Stimulated activated CD4-positive, alpha-beta T cell treated with anti-CD3 and anti-CD28 coated beads, Interleukin-2, amount 100 ng/mL, for 24 hours (primary cell): ENCODE results near the gene GJC1.
"Not testable (repeated sequence)": the region's sequence is repeated elsewhere in the genome, so short reads cannot be mapped to it uniquely, and the experiment has no call there.

Source experiments
- DNase-seq, 2 donors: peaks; one replicate each; pipeline ENCODE4 v3.0.0-alpha.2; 2020

GJC1 gene

DNA sequence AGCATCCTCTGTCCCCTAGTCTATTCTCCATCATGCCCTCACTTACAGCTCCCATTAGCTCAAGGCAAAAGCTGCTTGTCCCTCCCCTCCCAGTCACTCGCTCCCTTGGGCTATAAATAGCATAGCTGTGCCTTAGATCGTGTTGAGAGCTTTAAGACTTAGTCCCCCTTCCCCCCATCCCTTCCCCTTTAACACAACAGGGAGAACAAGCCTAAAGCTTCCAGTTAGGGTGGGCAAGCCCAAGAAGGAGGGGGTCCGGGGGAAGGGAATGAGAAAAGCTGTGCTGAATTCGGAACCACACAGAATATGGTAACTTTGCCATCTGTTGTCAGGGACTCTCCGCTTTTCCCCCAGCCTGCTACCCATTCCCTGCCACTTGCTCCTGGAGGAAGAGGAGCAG lies 12.7 kb upstream of the GJC1 start:
- DNase-seq = no peak

DNA sequence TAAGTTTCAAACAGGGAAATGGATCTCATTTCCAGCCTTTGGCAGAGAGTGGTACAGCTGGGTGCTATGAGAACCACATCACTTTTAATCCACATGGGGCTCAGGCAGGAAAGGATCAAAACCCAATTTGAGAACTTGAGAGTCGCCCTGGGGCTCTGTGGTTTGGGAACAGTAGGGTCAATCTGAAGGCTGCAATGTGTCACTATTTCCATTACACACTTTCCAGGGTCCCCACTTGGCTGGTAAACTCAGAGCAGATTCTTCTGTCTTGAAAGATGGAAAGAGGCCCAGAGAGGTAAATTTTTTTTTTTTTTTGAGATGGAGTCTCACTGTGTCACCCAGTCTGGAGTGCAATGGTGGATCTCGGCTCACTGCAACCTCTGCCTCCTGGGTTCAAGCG lies 10.8 kb upstream of the GJC1 start:
- DNase-seq = no peak

DNA sequence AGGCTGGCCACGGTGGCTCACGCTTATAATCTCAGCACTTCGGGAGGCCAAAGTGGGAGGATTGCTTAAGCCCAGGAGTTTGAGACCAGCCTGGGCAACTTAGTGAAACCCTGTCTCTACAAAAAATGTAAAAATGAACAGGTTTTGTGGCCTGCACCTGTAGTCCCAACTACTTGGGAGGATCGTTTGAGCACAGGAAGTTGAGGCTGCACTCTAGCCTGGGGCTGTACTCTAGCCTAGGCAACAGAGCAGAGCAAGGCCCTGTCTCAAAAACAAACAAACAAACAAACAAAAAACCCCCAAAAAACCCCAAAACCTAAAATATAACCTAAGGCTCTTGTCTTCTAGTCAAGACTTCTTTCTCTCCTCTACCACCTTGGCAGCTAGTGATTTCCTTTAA lies 10.2 kb upstream of the GJC1 start:
- DNase-seq = no peak

DNA sequence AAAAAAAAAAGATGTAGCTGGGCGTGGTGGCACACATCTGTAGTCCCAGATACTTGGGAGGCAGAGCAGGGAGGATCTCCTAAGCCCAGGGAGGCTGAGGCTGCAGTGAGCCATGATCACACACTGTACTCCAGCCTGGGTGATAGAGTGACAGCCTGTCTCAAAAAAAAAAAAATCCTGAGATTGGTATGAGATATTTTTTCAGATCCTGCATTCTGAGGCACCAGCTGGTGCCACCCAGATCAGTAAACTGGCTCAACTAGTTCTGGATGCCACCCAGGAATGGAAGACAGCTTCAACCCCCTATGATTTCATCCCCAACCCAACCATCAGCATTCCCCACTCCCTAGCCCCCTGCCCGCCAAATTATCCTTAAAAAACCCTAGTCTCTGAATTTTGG lies 7.1 kb upstream of the GJC1 start:
- DNase-seq = no peak

DNA sequence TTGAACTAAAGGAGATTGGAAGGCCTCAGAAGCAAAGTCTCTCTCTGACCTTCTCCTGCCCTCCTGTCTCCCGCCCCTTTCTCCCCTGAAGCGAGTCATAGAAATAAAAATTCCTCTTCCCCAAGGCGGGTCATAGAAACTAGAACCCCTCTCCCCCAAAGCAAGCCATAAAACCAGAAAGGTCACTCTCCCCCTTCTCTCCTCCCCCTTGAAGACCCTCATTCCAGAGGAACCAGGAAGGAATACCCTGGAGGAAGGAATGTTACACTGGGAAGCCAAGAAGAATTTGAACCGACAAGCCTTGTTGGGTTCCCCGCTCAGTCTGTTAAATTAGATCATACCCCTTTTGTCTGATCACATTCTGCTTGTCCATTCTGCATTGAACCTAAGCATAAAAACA lies 2.7 kb upstream of the GJC1 start:
- DNase-seq = no peak

DNA sequence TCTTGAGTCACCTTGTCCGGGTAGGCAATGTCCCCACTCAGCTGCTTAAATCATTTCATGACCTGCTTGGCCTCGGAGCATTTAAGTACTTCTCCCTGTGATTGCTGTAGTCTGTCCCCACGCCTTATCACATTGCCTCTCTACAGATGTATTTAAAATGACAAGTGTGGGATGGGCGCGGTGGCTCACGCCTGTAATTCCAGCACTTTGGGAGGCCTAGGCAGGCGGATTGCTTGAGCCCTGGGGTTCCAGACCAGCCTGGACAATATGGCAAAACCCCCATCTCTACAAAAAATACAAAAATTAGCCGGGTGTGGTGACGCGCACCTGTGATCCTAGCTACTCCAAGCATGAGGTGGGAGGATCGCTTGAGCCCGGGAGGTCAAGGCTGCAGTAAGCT lies 1.3 kb upstream of the GJC1 start:
- DNase-seq = no peak

DNA sequence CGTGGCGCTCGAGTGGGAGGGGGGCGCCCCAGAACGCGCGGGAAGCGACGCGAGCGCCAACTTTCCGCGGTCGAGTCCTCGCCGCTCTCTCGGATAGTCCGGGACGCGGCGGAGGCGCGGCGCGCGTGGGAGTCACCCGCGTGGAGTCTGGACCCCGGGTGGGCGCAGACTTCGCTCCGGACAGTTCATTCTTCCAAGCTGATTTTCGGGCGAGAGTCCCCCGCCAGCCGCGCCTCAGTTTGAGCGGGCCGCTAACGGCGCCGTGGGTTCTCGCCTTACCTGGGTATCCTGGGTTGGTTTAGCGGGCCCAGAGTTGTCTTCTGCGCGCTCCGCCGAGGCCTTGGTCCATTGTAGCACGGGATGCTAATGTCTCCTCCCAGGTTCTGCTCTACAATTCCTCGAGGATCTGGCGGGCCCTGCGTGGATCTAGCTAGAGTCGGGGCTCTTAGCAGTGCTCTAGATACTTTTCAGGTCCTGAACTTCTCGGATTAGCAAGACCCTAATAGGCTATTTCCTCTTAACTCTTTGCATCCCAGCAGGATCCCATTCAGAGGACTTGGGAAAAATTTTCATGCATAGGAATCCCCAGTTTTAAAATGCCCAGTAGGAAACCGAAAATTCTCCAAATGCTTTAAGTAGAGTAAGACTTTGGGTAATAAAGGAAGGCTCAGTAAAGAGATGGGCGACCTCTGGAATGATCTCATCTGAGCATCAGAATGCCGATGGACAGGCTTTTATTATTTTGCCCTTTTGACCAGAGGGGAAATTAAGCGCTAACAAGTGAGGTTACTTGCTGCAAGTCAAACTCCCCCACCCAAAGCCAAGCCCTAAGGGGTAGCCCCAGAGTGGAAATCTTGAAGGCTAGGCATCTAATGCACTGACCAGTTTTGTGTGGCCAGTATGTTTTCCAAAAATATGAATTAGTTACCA lies 537 bp upstream of the GJC1 start:
- DNase-seq = peak; percentile 23 to 33

DNA sequence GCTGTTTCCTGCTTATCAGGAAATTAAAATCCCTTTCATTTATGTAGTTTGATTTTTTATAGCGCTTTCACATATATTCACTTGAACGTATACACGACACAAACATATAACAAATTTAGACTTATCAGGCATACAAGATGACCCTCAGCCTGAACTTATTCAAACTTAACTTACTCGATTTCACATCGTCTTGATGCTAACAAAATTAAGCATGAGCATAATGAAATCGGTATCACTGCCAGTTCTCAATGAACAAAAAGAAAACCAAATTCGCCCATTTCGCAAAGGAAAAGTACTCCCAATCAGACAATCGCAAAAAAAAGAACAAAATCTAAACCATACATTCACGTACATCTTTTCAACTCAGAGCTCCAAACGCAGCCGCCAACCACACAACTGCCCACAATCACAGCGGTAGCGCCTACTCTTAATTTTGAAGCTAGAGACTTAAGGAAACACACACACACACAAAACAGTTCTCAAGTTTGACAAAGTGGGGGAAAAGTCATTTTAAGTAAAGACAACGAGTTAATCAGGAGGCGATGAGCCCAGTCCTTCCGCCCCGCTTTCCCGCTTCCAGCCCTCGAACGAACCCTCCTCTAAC lies 1.1 kb downstream of the GJC1 start:
- no peak for DNase-seq

DNA sequence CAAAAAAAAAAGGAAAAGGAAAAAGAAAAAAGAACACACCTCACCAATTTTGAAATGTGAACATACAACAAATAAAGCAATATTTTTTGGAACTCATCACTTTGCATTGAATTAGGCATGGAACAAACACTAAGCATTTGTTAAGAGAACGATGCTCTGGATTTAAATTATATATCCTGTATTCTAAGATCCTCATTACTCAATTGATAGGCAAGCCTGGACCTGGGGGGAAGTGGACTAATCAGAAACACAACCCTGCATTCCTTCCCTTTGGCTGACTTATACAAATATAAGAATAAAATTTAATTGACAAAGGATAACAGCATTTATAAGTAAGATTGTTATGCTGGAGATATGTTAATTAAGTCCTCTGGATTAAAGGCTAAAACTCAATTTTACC lies 2.2 kb downstream of the GJC1 start:
- DNase-seq = no peak

DNA sequence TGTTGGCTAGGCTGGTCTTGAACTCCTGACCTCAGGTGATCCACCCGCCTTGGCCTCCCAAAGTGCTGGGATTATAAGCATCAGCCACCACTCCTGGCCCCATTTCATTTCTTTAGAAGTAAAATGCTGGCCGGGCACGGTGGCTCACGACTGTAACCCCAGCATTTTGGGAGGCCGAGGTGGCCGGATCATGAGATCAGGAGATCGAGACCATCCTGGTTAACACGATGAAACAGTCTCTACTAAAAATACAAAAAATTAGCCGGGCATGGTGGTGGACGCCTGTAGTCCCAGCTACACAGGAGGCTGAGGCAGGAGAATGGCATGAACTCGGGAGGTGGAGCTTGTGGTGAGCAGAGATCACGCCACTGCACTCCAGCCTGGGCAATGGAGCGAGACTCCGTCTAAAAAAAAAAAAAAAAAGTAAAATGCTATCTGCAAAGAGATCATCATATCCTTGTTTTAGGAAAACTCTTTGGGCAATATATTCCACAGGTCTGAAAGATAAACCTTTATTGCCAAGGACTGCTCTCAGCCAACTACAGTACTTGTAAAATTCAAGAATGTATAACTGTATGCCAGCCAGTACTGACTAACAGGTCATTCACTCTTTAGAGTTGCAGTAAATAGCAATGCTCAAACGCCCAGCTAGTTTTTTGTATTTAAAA lies 3.8 kb downstream of the GJC1 start:
- no peak for DNase-seq

DNA sequence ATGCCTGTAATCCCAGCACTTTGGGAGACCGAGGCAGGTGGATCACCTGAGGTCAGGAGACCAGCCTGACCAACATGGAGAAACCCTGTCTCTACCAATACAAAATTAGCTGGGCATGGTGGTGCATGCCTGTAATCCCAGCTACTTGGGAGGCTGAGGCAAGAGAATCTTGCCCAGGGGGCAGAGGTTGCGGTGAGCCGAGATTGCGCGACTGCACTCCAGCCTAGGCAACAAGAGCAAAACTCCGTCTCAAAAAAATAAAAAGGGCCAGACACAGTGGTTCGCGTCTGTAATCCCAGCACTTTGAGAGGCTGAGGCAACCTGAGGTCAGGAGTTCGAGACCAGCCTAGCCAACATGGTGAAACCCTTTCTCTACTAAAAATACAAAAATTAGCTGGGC lies 4.9 kb downstream of the GJC1 start:
- not testable (repeated sequence) for DNase-seq

DNA sequence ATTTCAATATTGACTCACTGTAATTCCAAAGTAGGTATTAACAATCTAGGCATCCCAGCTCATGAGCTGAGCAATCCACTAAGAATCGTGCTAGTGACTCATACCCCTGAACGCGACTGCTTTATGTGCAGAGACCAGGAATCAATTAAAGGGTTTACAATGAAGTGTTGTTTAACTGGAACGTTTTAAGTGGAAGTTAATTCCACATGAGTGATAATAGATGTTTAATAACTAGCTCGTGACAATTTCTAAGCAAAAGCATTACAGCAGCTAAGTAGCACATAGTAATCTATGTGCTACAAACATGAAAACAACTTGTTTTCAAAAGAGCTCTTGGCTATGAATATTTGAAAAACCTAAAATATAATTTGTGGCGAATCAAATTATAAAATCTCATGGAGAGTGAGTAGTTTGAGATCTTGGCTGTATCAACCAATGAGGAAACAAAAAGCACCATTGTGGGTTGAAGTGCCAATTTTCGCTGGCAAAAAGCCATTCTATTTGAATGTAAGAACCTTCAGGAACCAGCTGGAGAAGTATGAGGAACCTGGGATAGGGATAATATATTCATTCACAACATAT lies 9.4 kb downstream of the GJC1 start:
- no peak for DNase-seq

DNA sequence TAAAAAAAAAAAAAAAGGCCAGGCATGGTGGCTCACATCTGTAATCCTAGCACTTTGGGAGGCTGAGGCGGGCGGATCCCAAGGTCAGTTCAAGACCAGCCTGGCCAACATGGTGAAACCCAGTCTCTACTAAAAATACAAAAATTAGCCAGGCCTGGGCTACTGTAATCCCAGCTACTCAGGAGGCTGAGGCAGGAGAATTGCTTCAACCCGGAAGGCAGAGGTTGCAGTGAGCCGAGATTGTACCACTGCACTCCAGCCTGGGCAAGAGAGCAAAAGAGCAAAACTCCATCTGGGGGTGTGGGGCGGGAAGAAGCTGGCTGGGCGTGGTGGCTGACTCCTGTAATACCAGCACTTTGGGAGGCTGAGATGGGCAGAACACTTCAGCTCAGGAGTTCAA lies 11.6 kb downstream of the GJC1 start:
- not testable (repeated sequence) for DNase-seq

DNA sequence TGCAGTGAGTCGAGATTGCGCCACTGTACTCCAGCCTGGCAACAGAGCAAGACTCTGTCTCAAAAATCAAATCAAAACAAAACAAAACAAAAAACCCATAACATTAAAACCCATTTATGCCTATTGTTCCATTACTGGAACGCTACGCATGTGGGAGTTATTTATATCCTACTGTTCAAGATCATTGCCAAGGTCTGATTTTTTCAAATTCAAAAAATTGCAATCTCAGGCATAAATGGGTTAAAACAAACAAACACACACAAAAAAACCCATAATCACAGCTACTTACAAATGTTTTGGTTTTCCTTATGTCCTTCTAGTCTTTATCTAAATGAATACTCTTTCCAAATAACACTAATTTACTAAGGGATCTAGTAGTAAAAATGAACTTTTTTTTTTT lies 17.8 kb downstream of the GJC1 start:
- DNase-seq = no peak

DNA sequence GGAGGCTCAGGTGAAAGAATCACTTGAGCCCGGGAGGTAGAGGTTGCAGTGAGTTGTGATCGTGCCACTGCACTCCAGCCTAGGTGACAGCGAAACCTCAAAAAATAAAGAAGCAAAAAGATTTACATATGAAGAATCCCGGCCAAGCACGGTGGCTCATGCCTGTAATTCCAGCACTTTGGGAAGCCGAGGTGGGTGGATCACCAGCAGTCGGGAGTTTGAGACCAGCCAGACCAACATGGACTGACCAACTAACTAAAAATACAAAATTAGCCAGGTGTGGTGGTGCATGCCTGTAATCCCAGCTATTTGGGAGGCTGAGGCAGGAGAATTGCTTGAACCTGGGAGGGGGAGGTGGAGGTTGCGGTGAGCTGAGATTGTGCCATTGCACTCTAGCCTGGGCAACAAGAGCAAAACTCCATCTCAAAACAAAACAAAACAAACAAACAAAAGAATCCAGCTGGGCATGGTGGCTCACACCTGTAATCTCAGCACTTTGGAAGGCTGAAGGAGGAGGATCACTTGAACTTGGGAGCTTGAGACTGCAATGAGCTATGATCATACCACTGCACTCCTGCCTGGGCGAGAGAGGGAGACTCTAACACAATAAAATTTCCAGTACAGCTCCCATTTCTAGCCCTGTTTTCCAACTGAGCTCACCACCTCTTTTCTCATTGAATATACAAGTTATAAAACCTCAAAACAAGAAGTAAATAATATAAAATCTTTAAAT lies 21.3 kb downstream of the GJC1 start:
- not testable (repeated sequence) for DNase-seq

DNA sequence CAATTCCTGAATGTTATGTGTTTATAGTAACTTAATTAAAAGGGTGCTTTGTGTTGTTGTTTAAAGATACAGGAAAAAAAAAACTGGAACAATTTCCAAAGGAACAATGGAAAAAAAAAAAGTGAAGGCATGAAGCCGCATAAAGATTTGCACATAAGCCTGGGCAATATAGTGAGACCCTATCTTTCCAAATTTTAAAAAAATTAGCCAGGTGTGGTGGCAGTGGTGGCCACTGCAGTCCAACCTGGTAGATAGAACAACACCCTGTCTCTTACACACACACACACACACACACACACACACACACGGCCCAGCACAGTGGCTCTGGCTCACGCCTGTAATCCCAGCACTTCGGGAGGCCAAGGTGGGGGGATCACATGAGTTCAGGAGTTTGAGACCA lies 21.9 kb downstream of the GJC1 start:
- DNase-seq = no peak

DNA sequence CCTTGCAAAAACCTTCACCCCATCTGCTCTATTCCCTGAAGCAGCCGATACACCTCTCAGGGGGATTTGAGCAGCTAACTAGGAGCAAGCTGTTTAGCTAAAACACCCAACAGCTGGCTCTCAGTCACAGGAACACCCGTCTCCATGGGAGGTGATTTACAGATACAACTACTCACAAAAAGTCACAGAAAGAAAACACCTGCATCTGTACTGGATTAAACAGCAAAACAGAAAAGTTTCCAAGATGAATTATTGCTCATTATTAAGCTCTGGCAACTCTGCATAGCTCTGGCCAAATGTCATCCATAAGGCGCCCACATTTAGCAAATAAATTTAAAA lies 22.3 kb downstream of the GJC1 start:
- no peak for DNase-seq

DNA sequence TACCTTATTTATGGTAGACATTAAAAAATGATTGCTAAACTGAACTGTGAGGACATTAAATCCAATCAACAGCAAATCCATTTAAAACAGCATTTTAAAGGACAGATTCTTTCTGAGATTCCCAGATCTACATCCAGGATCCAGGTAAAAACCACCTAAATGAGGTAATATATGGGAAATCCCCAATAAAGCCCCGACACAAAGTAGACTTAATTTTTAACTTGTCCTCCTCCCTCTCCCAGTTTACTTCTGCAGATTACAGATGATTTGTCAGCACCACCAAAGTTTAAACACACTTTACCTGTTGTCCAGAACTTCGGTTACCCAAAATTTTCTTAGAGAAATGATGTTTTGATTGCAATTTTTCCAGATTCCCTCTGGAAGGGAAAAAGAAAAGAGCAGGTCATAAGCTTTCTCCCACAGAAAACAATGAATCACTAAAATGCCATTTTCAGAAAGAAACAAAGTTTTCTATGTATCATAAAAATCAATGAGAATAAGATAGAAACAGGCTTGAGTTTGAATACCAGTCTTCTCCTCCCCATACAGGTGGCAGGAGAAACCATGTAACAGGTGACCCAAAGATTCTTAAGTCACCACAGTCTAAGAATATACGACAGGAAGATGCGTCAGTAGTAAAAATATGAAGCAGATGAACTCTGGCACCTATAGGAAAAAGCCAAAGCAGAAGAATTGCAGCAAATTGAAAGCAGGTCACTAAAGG lies 22.8 kb downstream of the GJC1 start:
- no peak for DNase-seq

DNA sequence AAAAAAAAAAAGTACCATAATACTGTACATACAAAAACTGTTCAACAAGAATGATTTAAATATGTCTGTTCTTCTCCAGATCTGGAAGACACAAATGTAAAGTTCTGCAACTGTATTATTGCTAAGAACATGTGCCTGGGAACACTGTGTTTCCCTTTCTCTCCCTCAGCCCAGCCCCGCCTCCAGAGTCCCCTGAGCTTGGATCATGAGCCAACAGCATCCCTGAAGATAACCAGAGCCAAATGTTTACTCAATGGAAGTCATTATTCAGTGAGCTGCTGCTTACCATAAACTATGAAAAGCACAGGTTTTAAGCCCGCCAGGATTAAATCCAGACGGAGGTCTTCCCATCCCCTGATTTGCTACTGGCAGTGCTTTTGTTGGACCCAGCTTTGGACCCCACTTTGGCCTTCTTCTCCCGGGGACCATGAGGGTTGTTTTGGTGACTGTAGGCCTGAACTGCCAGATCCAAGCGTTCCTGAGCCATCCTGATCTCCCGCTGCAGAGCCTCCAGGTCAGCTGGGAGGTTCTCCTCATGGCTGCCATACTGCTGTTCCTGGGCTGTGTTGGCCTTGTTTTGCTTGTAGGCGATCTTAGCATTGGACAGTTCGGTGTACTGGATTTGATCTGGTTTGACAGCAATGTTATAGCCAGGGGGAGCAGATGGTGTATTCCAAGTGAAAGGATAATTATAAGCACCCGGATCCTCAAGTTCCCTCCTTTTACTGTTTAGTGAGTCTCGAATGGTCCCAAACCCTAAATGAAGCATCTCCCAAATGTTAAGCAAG lies 25.6 kb downstream of the GJC1 start:
- DNase-seq = no peak

DNA sequence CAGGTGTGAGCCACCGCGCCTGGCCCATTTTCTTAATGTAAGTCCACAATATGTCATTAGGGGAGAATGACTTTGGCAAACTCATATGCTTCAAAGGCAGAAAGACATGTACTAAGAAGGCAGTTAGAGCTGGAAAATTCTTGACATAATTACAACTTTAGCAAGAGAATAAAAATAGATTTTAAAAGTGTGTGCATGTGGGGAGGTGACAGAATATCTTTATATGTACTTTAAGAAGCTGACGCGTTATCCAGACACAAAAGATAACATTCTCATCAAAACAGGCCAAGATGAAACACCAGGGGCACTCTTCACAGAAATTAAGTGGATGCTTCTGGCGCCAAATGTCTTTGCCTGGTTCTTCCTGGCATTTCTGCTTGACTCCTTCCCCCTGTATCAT lies 28.2 kb downstream of the GJC1 start:
- DNase-seq = no peak

DNA sequence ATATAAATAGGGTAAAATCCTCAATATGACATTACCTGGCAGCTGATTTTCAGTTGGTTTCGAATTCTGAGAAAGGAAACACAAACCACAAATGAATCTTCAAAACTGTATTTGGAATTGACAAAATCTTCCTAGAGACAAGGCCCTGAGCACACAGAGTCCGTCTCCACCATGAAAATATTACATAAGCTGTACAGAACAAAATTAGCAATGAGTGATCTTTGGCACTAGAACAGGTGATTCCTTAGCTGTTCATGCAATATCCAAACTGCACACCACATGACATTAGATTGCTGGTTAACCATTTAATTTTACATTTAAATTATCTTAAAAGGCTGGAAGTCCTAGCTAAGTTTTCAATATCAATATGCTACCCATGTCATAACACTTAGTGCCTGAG lies 31.7 kb downstream of the GJC1 start:
- DNase-seq = no peak

DNA sequence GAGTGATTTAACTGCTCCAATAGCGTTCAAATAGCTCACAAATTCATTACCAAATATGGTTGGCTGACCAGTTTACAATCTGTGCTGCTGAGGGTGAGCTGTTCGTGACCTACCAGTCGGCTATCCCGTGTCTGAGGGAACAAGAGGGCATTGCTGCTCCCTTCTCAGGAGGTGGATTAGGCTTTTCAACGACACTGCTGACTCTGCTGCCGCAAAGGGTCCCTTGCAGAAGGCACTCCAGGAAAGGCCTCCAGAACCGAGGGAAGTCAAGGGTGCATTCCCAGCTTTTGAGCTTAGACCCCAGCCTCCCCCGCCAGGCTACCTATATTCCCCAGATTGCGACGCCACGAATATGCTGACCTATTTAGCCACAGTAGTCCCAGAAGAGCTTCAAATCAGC lies 32.3 kb downstream of the GJC1 start:
- no peak for DNase-seq
